Stimulated activated naive CD8-positive, alpha-beta T cell treated with anti-CD3 and anti-CD28 coated beads, Interleukin-15, amount 100 ng/mL, for 72 hours (primary cell): ENCODE results near the gene IKBKG.
"Not testable (repeated sequence)": the region's sequence is repeated elsewhere in the genome, so short reads cannot be mapped to it uniquely, and the experiment has no call there.

Experiments
- ATAC-seq: fragments of 150-1000 bp; cut with Tn5 transposase; 2 replicates; pipeline ENCODE4 v1.10.0; 2021; ENCODE audit warnings: mild to moderate bottlenecking, moderate library complexity
- DNase-seq, 2 donors: peaks; one replicate each; pipeline ENCODE4 v3.0.0; 2021 to 2022
- H3K27ac Mint-ChIP-seq, 2 donors: one replicate each; pipeline ENCODE4 v1.8.0; 2022; ENCODE audit warnings: mild to moderate bottlenecking in 2 of 2, mixed read lengths in 2 of 2, moderate library complexity in 2 of 2
- H3K27me3 Mint-ChIP-seq: one replicate; pipeline ENCODE4 v1.8.0; 2022; ENCODE audit warnings: mixed read lengths
- H3K4me1 Mint-ChIP-seq: one replicate; pipeline ENCODE4 v1.8.0; 2022; ENCODE audit warnings: mild to moderate bottlenecking, mixed read lengths
- H3K4me3 Mint-ChIP-seq, 2 donors: one replicate each; pipeline ENCODE4 v1.8.0; 2022; ENCODE audit warnings: mild to moderate bottlenecking in 2 of 2, mixed read lengths in 2 of 2, moderate library complexity in 1 of 2
- H3K9me3 Mint-ChIP-seq, 2 donors: one replicate each; pipeline ENCODE4 v1.8.0; 2022; ENCODE audit warnings: mixed read lengths in 2 of 2

The IKBKG gene

DNA sequence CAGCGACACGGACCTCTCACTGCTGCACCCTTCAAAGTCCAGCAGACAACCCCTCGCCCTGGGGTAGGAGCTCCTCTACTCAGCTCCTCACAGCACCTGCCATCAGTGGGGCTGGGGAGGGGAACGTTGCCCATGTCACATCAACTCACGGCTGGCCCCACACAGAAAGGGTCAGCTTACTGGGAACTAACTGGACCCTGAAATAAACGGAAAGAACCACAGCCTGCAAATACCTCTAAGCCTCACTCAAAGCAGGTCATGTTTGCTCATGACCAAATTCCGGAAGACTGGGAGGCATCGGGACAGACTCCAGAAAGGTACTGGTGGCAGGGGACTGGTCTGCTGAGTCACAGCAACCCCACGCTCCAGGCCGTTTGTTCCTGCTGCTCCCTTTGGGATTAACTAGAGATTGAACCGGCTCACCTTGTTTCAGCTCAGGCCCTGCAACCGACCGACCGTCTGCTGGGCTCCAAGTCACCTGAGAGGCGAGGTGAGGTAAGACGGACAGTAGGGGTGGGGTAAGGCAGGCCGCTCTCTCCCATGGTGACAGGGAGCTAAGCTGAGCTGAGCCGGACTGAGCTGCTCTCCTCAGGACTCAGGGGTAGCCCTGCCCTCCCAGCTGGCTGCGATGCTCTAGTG is 6.4 kb upstream of the IKBKG start:
- H3K27me3 Mint-ChIP-seq: no peaks in the 10 kb centered on the region
- no peaks in the 10 kb centered on the region for H3K9me3 Mint-ChIP-seq
- peaks cover 65% of the 10 kb centered on the region for H3K4me1 Mint-ChIP-seq
- H3K27ac Mint-ChIP-seq: peak overlapping the region in 1 of 2 donors; percentile 67
- H3K4me3 Mint-ChIP-seq: peak overlapping the region in 1 of 2 donors; percentile 54
- ATAC-seq (no peak), DNase-seq (no peak)

DNA sequence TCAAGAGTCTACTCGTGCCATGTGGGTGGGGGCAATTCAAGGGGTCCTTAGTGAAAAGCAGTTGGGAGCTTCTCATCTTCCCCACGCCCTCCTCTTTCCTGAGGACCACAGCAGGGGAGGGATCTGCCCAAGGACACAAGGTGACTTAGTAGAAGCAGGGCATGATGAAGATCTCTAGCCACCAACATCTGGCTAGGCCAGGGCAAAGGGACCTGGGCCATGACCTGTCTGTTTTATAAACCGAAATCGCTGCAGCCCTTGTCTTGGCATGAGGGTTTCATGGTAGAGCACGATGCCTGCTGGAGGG is 5.9 kb upstream of the IKBKG start:
- ATAC-seq: no peak
- DNase-seq: no peak
- Mint-ChIP-seq H3K4me3 (peak overlapping the region in 1 of 2 donors; percentile 90), H3K27ac (no peak overlapping the region), H3K9me3 (no peaks in the 10 kb centered on the region), H3K27me3 (no peaks in the 10 kb centered on the region), H3K4me1 (peaks cover 68% of the 10 kb centered on the region)

DNA sequence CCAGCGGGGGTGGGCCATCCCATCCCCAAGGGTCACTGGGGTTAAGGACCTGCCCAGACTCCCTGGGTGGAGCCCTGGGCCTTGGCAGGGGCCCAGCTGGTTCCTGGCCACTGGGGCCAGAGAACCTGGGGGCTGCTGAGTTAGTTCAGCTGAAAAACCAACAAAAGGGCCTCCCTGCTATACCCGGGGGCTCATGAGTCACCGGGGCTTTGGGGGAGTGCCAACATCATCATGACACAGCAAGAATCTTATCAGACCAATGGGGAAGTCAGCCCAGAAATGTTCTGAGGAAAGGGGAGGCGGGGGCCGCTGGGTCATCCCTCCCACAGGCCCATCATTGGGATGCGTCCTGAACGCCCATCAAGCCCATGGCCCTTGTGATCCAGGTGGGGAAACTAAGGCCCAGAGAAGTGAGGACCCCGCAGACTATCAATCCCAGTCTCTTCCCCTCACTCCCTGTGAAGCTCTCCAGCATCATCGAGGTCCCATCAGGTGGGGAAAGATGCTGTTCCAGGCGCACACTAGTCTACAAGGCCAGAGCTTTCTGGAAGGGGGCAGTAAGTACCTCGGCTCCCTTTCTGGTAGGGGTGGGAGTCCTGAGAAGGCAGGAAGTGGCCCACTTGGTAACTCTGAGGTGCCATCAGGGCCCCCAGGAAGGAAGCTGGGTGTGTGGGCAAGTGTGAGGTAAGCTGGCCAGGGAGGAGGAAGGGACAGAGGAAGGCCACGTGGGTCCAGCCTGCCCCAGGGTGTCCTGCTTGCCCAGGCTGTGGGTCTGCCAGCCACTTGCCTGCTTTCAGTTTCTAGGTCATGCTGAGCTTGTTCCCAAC is 5.3 kb upstream of the IKBKG start:
- peak overlapping the region; percentile 86 to 90 for H3K4me3 Mint-ChIP-seq
- H3K9me3 Mint-ChIP-seq: no peaks in the 10 kb centered on the region
- H3K27me3 Mint-ChIP-seq: no peaks in the 10 kb centered on the region
- peaks cover 68% of the 10 kb centered on the region for H3K4me1 Mint-ChIP-seq
- DNase-seq (peak; percentile 23 to 50), ATAC-seq (peak; percentile 40)
- H3K27ac Mint-ChIP-seq: peak overlapping the region; percentile 95 to 99

DNA sequence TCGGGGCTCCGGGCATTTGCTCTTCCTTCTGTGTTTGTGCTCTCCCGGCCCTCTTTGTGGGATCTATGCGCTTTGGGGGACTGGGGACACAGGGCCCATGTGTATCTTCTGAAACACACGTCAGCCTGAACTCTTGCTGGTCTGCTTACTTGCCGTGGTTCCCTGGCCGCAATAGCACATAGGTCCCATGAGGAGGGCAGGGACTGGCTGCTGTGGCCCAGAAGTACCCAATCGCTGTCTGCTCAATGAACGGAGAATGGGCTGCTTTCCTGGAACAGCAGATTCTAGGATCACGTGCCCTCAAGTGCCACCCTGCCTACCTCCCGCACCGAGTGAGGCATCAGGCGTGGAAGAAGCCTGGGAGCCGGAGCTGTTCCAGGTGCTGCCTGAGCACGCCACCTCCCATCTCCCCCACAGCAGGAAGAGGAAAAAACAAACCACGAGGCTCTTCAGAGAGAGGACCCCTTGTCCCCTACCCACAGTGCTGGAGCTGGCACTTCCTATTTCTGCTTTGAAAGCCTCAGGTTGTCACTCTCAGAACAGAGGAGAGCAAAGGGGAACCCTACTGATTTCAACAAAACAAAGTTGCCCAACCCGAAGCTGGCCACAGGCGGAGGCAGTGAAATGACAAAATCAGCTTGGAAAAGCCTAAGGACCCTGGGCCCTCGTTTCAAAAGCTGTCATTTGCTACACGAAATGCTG is 4.5 kb upstream of the IKBKG start:
- Mint-ChIP-seq H3K4me3 (peak overlapping the region; percentile 86 to 90), H3K9me3 (no peaks in the 10 kb centered on the region), H3K27ac (peak overlapping the region; percentile 90 to 99), H3K27me3 (no peaks in the 10 kb centered on the region), H3K4me1 (peaks cover 64% of the 10 kb centered on the region)
- ATAC-seq: peak; percentile 41
- DNase-seq: peak; percentile 13 to 57

DNA sequence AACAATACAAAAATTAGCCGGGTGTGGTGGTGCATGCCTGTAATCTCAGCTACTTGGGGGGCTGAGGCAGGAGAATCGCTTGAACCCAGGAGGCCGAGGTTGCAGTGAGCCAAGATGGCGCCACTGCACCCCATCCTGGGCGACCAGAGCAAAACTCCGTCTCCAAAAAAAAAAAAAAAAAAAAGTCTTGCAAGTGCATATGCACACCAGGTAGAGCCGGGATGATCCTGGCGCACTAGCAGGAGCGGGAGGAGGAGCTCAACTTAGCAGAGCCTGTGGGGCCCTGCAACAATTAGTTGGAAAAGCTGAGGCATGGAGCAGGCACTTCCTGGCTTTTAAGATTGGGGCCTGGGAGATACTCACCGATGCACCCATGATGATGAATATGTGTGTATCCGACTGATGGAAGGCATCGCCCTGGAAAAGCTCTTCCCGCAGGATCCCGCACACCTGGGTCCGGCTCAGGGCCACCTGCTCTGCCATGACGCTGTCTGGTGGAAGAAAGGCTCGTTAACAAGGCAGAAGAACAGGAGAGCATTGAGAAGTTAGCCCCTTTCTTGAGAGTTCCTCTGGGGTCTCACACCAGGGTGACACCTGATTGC is 1.6 kb upstream of the IKBKG start:
- Mint-ChIP-seq H3K27ac (peak overlapping the region in 1 of 2 donors; percentile 34), H3K4me3 (peak overlapping the region; percentile 71 to 76), H3K4me1 (peaks cover 72% of the 10 kb centered on the region), H3K27me3 (no peaks in the 10 kb centered on the region), H3K9me3 (no peaks in the 10 kb centered on the region)
- ATAC-seq (no peak), DNase-seq (no peak)

DNA sequence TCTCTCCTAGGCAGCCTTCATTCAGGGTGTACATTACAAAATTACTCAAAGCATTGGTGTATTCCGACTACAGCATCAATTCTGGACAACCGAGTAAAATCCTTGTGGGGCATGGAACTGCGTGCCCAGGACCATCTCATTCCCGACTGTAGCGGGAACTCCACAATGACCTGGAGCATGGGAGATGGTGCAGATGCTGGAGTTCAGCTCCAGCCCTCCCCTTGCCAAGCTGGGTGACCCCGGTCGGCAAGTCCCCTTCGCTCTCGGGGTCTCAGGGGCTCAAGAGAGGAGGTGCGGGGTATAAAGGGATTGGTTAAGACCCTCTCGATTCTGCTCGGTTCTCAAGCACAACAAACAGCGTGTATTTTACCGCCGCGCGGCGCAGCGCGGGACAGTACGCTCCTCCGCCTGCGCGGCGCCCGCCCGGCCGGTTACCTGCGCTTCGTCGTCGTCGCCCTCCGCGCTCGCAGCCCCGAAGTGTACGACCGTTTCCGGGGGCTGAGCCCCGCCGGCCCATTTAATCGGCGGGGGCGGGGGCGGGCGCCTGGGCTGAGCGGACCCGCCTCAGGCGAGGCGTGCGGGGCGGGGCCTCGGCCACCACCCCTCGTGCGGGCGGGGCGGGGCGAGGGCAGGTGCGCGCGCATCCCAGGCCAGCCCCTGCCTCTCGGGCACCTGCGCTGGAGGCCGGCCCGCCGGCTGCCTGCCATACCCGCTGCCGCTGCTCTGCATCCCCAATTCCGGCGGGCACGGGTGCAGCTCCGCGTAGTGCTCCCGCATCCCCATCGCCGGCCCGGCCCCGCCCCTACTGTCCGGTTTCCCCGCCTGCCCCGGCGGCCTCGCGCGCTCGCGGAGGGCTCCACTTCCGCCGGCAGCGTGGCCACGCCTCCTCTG is 821 bp upstream of the IKBKG start, which contains the start of gene G6PD:
G6PD (minus strand) TSS at position 493 of the 891 bp plus-strand sequence. CDS start 691 bp downstream, outside the sequence.
- H3K27me3 Mint-ChIP-seq: no peaks in the 10 kb centered on the region
- no peaks in the 10 kb centered on the region for H3K9me3 Mint-ChIP-seq
- H3K27ac Mint-ChIP-seq: peak within 1 kb of the TSS; percentile 94 to 96
- H3K4me1 Mint-ChIP-seq: peaks cover 70% of the 10 kb centered on the region
- ATAC-seq (peak; percentile 62), DNase-seq (peak in 1 of 2 donors; percentile 81)
- peak within 1 kb of the TSS; percentile 84 to 99 for H3K4me3 Mint-ChIP-seq

DNA sequence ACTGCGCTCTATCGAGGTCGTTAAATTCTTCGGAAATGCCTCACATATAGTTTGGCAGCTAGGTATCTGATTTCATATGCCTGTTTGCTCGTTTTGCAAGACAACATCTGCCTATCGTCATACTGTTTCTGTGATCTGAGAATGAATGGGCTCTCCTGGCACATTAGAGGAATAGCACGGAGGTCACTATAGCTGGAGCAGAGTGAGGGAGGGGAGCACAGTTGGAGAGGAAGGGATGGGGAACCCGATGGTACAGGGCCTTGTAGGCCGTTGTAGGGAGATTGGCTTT is 552 bp downstream of the IKBKG start:
- H3K27ac Mint-ChIP-seq: peak overlapping the region; percentile 94 to 96
- H3K9me3 Mint-ChIP-seq: no peaks in the 10 kb centered on the region
- no peak for DNase-seq
- H3K27me3 Mint-ChIP-seq: no peaks in the 10 kb centered on the region
- peaks cover 66% of the 10 kb centered on the region for H3K4me1 Mint-ChIP-seq
- H3K4me3 Mint-ChIP-seq: peak overlapping the region; percentile 84 to 99
- no peak for ATAC-seq

DNA sequence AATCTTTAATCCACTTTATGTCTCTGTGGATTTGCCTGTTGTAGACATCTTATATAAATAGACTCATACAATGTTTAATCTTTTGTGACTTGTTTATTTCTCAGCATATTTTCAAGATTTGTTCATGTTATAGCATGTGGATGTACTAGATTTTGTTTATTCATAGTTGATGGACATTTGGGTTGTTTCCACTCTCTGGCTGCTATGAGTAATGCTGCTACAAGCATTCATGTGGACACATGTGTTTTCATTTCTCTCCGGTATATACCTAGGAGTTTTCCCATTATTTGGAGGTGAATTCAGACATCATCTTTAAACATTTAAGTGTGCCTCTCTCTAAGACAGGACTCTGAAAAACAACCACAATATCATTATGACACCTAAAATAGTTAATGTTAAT is 2.3 kb downstream of the IKBKG start:
- no peaks in the 10 kb centered on the region for H3K27me3 Mint-ChIP-seq
- no peak for ATAC-seq
- H3K27ac Mint-ChIP-seq: peak overlapping the region in 1 of 2 donors; percentile 32
- no peak for DNase-seq
- H3K4me3 Mint-ChIP-seq: peak overlapping the region; percentile 54 to 68
- H3K4me1 Mint-ChIP-seq: peaks cover 56% of the 10 kb centered on the region
- no peaks in the 10 kb centered on the region for H3K9me3 Mint-ChIP-seq

DNA sequence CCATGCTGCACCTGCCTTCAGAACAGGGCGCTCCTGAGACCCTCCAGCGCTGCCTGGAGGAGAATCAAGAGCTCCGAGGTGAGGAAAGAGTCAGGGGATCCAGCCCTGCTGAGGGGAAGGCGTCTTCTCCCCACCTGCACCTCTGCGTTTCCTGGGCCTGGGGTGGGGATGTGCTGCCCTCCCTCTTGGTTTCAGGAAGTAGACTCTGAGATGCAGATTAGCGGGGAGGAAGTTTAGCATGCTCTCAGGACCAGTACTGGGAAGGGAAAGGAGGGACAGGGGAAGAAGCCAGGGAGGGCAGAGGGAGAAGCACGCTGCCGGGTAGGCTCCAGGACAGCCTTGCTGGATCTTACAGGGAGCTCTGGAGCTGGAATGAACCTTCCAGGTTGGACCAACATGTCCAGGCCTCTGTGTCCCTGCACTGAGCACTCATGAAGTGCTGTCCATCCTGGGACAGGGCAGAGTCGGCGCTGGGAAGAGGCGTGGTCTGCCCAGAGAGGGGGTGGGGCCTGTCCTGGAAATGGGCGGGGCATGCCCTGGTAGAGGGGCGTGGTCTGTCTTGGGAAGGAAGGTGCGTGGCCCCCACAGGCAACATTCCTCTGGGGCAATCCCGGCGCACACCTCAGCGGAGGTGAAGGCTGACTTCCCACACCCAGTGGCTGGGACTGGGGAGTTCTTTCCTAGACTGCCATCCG is 4.8 kb downstream of the IKBKG start:
- H3K27me3 Mint-ChIP-seq, ATAC-seq, DNase-seq, H3K4me3 Mint-ChIP-seq, H3K27ac Mint-ChIP-seq, H3K9me3 Mint-ChIP-seq: not testable (repeated sequence)
- H3K4me1 Mint-ChIP-seq: peaks cover 41% of the 10 kb centered on the region

DNA sequence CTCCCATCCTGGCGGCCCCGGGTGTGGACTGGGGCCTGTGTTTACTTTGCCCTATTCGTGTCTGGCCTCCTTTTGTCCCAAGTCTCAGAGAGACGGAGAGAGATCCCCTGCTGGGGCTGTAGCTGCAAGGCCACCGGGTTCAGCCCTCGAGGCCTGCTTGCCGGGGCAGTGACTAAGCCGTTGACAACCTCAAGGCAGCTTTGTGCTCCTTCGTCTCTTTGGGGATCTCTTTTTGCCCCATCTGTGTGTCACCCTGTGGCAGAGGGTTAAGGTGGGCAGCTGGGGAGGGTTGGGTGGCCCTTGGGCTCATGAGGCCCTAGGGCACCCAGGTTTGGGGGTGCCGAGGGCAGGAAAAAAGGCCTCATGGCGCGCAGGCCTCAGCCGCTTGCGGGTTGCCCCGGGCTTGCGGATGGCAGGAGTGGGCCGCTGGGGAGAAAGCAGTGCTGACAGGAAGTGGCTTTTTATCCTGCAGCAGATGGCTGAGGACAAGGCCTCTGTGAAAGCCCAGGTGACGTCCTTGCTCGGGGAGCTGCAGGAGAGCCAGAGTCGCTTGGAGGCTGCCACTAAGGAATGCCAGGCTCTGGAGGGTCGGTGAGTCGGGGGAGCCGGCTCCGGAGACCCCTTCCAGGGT is 10.8 kb downstream of the IKBKG start:
- H3K9me3 Mint-ChIP-seq, H3K27me3 Mint-ChIP-seq: not testable (repeated sequence)
- peak; percentile 88 for ATAC-seq

DNA sequence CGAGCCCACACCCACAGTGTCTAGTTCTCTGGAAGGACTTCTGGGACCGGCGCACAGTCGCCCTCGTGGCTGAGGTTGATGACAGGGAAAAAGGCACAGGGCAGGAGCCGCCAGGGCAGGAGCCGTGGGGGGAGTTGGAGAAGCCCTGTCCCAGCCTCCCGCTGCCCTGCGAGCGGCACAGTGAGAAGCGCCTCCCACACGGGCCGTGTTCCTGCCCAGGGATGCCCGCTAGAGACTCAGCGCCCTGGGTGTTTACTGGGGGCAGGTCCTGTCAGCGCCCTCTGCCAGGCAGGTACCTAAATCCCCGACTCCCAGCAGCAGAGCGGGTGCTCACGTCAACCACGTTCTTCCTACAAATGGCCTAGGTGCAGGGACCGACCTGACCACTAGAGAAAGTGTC is 11.5 kb downstream of the IKBKG start:
- H3K4me3 Mint-ChIP-seq, DNase-seq, H3K9me3 Mint-ChIP-seq, H3K27me3 Mint-ChIP-seq, H3K4me1 Mint-ChIP-seq, H3K27ac Mint-ChIP-seq, ATAC-seq: not testable (repeated sequence)

More for the DNA sequence above, 10.8 kb downstream of the IKBKG start:
- not testable (repeated sequence) for H3K4me3 Mint-ChIP-seq, H3K27ac Mint-ChIP-seq, DNase-seq, H3K4me1 Mint-ChIP-seq

DNA sequence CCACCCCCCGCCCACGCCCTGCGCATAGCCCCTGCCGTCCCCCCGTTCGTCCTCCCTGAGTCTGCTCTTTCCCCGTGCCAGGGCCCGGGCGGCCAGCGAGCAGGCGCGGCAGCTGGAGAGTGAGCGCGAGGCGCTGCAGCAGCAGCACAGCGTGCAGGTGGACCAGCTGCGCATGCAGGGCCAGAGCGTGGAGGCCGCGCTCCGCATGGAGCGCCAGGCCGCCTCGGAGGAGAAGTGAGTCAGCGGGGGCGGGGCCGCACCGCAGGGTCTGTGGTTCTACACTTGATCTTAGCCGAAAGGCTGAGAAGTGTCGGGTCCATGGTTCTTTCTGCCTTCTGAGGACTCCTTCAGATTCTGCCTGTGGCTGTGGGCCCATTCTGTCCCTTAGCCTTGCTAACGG is 12.9 kb downstream of the IKBKG start:
- not testable (repeated sequence) for H3K9me3 Mint-ChIP-seq, H3K27ac Mint-ChIP-seq, DNase-seq, H3K4me3 Mint-ChIP-seq, H3K27me3 Mint-ChIP-seq, H3K4me1 Mint-ChIP-seq, ATAC-seq

DNA sequence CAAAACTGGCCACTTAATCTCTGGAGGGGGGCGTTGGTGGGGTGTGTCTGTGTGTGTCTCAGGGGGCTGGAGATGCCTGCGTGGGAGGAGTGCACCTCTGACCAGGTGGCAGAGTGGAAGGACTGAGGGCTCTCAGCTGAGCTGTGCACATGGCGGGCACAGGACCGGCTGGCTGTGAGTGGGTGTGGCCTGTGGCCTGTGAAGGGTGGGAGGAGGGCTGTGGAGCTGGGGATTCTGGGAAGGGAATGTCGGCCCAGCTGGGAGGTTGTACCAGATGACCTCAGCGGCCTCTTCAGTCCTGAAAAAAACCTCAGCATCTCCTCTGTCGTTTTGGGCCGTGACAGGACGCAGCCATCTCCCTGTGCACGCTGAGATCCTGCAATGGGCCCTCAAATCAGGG is 14.9 kb downstream of the IKBKG start:
- H3K4me3 Mint-ChIP-seq, H3K4me1 Mint-ChIP-seq, ATAC-seq, H3K27me3 Mint-ChIP-seq, DNase-seq, H3K9me3 Mint-ChIP-seq, H3K27ac Mint-ChIP-seq: not testable (repeated sequence)

DNA sequence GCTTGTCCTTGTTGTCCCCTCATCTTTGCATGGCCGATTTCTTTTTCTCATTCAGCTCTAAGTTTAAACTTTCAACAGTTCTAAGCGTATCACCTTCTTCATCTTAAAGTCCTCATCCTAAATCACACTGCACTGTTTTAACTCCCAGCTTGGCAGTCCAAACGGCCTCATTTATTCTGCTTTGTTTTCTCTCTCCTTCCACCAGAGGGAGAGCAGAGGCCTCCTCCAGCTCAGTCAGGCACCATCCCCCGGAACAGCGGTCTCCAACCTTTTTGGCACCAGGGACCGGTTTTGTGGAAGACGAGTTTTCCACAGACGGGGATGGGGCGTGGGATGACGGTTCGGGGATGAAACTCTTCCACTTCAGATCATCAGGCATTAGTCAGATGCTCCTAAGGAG is 22.9 kb downstream of the IKBKG start:
- not testable (repeated sequence) for H3K27ac Mint-ChIP-seq, DNase-seq, H3K27me3 Mint-ChIP-seq, H3K4me1 Mint-ChIP-seq, H3K9me3 Mint-ChIP-seq, H3K4me3 Mint-ChIP-seq, ATAC-seq
